GM19025 (cell line): ENCODE results near the gene AFMID.

Experiments used
- ATAC-seq: cut with Tn5 transposase; IDR thresholded peaks from one replicate; pipeline ENCODE4 v1.9.1; 2021; ENCODE audit warnings: mild to moderate bottlenecking, low read depth, moderate library complexity; ENCODE audit not compliant: unreplicated experiment

Gene AFMID

GRCh38 chr17:78176548-78177025 is 10.6 kb upstream of the AFMID start:
- ATAC-seq = no peak

DNA sequence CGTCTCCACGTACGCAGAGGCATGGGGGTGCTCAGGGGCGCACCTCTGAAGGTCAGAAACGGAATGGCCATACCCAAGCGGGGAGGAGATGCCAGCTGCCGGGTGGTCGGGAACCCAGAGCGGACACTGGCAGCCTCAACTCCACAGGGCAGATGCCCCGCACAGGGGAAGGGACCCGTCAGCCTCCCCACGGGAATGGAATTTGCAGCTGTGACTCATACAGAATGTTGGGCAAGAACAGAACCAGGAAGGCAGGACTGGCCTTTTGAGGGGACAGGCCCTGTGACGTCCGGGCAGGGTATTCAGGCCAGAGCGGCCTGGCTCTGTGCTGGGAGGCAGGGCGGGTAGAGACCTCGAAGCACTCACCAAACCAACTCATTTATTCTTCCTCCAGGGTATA is 7.8 kb upstream of the AFMID start:
- no peak for ATAC-seq

DNA sequence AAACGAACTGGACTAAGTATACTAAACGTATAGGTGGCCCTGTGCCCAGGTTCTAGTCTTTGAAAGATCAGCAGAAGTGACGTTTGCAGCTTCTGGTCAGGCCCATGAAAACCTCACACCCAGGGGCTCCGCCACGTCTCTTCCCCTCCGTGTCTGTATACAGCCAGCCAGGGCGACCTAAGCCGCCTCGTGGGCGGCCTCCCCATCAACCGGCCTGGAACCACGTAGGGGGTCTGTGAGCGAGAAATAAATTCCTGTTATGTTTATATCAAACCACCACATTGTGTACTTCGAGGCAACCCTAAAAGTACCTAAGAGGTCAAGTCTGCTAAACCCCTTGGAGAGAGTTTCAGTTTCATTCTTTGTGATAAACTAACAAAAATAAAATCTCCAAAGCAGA is 7.1 kb upstream of the AFMID start:
- ATAC-seq = no peak

DNA sequence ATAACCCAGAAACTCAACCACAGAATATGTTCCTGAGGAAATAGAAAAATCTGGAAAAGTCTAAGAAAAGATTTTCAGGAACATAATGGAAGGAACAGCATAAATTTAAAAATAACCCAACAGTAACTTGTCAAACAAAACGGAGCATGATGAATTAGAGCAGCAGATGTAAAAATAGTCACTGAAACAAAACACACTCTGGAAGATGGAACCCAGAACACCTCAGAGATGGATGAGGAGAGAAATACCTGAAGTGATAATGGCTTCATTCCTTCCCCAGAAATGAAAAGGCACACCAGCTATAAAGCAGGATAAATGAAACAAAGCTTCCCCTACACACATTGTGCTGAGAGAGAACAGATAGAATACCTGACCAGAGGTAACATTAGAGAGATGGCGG is 6.7 kb upstream of the AFMID start:
- ATAC-seq = no peak

DNA sequence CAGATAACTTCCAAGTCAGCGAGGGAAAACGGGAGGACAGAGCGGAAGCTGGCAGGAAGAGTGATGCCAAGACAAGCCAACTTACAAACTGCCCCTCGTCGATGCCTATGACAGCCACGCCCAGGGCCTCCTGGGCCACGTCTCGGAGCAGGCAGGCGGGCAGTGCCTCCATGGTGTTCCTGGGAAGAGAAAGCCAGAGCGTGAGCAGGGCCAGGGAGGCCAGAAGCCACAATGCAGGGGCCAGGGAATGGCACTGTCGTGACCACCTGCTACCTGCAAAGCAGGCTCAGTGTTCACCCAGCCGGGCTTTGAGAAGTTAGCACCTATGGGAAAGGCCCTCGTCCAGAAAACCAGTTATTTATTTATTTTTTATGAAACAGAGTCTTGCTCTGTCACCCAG is 4.7 kb upstream of the AFMID start:
- ATAC-seq = no peak

DNA sequence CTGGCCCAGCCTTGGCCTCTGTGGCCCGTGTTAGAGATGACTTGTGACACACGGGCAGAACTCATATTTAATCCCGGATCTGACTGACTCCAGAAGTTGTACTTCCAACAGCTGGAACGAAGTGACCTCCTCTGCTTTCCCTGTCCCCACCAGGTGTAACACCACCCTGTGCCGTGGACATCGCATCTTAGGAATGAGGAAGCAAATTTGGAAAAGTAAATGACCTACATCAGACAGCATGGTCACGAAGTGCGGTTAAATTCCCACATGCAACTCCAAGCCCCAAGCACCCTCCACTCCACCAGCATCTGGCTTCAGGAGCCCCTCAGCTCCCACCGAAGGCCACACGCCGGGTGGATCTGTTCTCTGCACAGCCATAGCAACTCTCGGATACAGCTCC is 3.2 kb upstream of the AFMID start:
- ATAC-seq = no peak

DNA sequence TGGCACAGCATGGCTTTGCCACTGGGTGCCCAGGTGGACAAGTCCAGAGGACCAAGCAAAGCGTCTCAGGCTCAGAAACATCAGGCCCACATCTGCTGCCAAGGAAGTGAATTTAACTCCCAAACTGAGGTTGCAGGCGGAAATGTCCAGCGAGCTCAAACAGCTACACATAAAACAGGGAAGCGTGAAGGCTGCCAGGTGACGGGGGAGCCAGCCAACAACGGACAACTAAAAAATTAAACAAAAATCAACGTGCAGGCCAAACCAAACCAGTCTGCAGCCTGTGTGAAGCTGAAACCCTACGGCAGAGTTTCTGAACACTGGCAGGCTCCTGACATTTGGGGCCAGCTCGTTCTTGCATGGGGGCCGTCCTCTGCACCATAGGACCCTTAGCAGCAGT is 2.8 kb upstream of the AFMID start:
- ATAC-seq = no peak

DNA sequence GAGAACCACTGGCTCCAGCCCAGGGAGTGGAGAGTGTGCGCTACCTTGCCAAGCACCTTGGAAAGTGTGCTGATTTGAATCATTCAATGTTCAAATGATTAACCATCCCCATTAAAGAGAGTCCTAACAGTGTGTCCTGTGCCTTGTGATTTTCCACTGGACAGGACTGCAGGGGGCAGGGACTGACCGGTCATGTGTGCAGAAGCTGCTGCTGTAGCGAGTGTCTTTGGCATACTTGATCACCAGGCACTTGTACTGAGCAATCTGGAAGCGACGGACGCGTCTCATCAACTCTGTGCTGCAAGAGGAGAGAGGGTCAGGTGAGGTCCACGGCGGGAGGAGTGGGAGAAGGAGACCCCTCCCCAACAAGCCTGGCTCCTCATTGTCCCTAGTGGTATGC is 2.3 kb upstream of the AFMID start:
- ATAC-seq = no peak

DNA sequence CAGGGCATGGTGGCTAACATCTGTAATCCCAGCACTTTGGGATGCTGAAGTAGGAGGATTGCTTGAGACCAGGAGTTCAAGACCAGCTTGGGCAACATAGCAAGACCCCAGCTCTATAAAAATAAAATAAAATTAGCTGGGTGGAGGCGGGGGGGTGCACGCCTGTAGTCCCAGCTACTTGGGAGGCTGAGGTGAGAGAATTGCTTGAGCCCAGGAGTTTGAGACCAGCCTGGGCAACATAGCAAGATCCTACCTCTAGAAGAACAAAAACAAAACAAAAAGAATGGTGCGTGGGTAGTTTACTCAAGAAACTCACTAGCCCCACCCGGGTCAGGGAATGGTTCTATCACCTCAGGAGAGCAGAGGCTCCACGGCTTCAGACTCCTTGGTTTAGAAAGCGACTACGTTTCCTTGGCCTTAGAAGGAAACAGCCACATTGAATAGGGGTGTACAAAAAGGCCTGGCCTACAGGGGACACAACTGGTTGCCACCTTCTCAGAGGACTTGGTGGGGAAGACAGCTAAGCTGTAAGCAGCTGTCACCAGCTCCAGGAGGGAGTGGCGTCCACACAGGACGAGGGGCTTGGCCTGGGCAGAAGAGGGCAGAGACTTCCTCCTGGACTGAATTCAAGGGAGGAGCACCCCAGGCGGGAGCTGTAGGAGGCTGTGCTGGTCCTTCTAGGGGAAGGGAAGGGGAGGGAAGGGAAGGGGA is 1.0 kb upstream of the AFMID start:
- no peak for ATAC-seq

DNA sequence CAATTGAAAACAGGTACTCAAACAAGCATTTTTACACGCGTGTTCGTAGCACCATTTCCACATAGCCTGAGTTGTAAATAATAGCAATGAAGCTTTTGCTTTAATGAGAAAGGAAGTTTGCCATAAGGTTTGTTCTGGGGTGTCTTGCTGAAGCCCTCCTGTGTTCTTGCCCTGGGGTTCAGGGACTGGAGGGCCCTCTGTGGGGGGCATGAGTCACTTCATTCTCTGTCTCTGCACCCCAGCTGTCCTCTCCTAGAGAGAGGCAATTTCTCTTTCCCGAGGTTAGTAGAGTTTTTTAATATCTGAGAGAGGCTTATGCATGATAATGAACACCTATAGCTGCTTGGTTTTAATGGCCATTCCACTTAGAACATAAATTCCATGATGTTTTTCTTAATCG is 9.6 kb downstream of the AFMID start:
- ATAC-seq = no peak

DNA sequence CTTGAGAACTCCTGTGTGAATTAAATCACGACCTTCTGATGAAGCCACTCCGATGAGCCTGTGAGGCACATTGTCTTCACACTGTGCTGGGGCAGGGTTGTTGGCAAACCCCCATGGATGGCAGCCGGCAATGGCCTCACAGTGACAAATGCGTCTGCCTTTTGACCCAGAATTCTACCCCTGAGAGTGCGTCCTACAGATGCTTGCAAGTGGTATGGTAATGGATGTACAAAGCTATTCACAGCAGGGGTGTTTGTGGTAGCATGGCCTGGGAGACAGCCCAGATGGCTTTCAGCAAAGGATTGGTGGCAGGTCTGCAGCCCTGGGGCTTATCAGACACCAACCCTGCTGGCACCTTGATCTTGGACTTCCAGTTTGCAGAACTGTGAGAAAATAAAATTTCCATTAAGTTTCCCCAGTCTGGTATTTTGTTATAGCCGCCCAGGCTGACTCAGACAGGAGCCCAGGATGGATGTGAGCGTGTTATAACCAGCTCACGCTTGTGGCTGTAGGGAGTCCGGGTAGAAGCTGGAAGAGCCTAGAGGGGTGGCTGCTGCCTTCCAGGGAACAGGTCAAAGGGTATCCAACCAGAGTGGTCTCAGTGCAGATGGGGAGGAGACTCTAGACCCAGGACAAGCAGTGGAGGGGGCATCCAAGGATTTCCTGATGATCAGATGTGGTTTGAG is 10.1 kb downstream of the AFMID start:
- no peak for ATAC-seq

DNA sequence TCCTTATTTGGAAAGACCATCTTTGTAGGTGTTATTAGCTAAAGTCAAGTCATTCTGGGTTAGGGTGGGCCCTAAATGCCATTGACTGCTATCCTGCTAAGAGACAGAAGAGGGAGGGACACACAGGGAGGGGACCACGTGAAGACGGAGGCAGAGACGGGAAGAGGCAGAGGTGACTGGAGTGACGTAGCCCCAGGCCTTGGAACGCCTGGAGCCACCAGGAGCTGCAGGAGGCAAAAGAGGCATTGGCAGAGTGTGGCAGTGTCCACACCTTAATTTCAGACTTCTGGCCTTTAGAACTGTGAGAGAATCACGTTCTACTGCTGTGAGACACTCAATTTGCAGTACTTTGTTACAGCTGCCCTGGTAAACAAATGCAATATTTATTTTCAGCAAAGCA is 13.3 kb downstream of the AFMID start:
- no peak for ATAC-seq

GRCh38 chr17:78202666-78203065 is 15.5 kb downstream of the AFMID start:
- ATAC-seq = no peak

GRCh38 chr17:78204387-78205123 is 17.4 kb downstream of the AFMID start:
- ATAC-seq = no peak

- ATAC-seq = no peak
Measured at GRCh38 chr17:78205124-78205775, 18.1 kb downstream of the AFMID start.

- ATAC-seq = no peak
Measured at GRCh38 chr17:78206298-78206697, 19.1 kb downstream of the AFMID start.

DNA sequence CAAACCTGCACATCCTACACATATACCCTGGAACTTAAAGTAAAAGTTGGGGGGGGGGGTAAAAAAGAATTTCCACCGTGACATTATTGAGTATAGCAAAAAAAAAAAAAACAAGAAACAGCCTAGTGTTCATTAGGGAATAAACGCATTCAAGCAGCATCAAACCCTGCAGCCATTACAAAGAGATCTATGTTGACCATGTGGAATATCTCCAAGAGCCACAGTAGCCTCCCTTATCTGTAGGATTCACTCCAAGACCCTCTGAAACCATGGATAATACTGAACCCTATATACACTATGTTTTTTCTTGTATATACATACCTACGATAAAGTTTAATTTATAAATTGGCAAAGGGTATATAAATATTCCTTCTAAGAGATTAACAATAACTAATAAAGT is 21.3 kb downstream of the AFMID start:
- no peak for ATAC-seq

- no peak for ATAC-seq
Measured at GRCh38 chr17:78210111-78210510, 22.9 kb downstream of the AFMID start.

DNA sequence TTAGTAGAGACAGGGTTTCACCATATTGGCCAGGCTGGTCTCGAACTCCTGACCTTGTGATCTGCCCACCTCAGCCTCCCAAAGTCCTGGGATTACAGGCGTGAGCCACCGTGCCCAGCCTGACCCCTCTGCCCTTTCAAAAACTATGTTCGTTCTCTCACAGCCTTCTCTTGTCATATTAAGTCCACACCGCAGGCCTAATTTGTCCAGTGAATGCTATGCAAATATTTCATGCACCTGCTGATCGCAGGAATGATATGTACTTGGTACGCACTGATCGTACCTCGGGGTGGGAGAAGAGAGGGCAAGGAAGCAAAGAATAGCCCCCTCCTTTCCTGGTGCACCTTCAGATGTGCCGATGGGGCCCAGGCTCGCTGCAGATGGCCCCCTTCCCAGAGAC is 23.9 kb downstream of the AFMID start:
- ATAC-seq = no peak

DNA sequence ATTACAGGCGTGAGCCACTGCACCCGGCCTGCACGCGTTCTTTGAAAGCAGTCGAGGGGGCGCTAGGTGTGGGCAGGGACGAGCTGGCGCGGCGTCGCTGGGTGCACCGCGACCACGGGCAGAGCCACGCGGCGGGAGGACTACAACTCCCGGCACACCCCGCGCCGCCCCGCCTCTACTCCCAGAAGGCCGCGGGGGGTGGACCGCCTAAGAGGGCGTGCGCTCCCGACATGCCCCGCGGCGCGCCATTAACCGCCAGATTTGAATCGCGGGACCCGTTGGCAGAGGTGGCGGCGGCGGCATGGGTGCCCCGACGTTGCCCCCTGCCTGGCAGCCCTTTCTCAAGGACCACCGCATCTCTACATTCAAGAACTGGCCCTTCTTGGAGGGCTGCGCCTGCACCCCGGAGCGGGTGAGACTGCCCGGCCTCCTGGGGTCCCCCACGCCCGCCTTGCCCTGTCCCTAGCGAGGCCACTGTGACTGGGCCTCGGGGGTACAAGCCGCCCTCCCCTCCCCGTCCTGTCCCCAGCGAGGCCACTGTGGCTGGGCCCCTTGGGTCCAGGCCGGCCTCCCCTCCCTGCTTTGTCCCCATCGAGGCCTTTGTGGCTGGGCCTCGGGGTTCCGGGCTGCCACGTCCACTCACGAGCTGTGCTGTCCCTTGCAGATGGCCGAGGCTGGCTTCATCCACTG is 27.0 kb downstream of the AFMID start, which contains the start of gene BIRC5:
BIRC5 (plus strand) TSS at position 238 of the 690 bp plus-strand sequence; CDS start at position 302, 64 bp downstream.
- ATAC-seq = peak; percentile 91
